ENCODE results near the gene KIAA1958.

- TF ChIP-seq POLR2A (IDR thresholded peaks at IDR 0.05) (no peak), CTCF (IDR thresholded peaks at IDR 0.05) (no peak)
Observed at GRCh38 chr9:112541685-112542084, 55.1 kb downstream of the KIAA1958 start.

Measured in esophagus squamous epithelium (tissue), 4 donors.